GM12874 (cell line): ENCODE data around the gene CAPN9.

Experiments
- TF ChIP-seq, protein P1 (sequence below): IDR thresholded peaks from 2 replicates; pipeline ENCODE4 v1.5.1; 2011; ENCODE audit warnings: low read depth, mild to moderate bottlenecking, control low read depth, low read length, moderate library complexity; ENCODE audit not compliant: insufficient read depth

Gene CAPN9

DNA sequence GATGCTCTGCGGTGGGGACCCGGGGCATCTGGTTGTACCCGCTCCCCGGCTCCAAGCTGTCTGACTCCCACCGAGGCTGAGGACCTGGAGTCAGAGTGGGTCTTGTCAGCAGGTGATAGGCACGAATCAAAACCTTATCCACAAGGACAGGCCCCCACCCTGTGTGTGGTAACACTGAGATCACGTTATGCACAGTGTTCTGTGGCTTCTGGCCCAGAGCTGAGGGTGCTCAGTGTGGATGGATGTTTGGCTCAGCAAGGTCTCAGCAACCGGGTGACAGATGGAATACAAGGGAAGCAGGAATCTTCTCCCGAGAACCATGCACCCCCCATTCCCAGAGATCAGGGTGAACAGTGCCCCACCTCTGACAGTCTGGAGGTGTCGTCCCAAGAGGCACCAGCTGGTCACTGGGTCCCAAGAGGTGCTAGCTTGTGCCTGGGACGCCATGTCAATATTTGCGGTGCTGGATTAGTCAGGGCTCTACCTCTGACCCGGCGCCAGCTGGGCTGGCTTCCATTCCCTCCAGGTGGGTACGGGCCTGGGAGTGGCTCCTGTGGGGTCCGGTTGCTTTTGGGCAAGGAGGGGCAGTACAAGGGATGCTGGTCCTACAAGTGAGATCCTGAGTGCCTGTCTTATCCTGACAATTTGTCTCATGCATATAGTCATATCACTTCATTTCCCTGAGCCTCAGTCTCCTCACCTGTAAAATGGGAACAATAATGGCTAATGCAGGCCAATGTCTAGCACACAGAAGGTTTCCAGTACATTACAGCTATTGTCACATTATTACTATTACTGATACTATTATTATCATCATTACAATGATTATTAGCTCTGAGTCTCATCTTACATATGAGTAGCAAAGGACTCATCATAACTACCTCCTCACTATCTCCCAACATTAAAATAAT lies 957 bp downstream of the CAPN9 start:
- TF ChIP-seq, protein P1, sequence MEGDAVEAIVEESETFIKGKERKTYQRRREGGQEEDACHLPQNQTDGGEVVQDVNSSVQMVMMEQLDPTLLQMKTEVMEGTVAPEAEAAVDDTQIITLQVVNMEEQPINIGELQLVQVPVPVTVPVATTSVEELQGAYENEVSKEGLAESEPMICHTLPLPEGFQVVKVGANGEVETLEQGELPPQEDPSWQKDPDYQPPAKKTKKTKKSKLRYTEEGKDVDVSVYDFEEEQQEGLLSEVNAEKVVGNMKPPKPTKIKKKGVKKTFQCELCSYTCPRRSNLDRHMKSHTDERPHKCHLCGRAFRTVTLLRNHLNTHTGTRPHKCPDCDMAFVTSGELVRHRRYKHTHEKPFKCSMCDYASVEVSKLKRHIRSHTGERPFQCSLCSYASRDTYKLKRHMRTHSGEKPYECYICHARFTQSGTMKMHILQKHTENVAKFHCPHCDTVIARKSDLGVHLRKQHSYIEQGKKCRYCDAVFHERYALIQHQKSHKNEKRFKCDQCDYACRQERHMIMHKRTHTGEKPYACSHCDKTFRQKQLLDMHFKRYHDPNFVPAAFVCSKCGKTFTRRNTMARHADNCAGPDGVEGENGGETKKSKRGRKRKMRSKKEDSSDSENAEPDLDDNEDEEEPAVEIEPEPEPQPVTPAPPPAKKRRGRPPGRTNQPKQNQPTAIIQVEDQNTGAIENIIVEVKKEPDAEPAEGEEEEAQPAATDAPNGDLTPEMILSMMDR, result no peak

DNA sequence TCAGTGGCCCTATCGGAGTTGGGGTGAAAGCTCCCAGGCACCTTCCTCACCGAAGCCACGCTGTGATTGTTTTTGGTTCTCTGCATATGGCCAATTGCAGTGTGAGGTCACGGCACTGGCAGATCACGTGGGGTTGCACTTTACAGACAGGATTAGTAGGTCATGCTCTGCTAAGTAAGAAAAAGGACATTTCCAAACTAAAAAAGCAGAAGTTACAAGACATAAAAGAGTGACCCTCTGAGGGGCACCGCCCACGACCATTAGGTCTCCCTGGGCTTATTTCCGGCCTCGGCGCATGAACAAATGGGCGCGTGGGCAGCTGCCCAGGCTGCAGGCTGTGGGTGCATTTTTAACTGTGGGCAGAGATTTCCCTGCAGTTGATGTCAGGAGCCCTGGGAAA lies 2.0 kb downstream of the CAPN9 start:
- TF ChIP-seq, protein P1, result no peak

DNA sequence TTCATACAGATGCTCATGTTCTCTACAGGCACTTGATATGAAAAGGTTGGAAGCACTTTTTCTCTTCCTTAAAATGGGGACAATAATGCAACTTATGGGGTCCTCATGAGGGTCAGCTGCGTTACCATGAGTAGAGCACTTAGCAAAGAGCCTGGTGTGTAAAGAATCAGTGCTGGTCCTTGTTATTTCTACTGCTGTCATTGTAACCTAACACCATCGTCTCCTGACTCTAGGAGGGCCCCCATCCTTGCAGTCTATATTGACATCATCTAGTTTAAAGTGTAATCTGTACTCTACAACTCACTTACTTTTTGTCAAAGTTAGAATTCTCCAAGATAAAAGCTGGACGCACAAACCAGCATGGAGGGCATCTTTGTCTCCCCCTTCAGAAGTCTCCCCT lies 2.4 kb downstream of the CAPN9 start:
- TF ChIP-seq, protein P1, result no peak

DNA sequence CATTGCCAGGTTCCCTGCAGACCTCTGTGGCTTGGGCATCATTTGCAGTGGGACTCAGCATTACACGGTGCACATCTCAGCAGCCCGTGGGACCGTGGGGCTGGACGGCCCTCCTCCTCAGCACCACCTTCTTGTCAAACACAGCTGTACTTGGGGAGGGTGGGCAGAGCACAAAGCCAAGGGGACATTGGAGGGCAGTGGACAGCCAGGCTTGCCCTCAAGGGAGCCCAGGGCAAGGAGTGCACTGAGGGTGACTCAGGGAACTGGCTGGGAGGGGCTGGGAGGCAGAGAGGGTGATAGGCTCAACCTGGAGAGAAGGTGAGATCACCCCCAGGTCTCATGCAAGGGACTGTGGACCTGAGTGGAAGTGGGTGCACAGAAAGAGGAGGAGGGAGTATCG lies 3.4 kb downstream of the CAPN9 start:
- TF ChIP-seq, protein P1, result no peak

DNA sequence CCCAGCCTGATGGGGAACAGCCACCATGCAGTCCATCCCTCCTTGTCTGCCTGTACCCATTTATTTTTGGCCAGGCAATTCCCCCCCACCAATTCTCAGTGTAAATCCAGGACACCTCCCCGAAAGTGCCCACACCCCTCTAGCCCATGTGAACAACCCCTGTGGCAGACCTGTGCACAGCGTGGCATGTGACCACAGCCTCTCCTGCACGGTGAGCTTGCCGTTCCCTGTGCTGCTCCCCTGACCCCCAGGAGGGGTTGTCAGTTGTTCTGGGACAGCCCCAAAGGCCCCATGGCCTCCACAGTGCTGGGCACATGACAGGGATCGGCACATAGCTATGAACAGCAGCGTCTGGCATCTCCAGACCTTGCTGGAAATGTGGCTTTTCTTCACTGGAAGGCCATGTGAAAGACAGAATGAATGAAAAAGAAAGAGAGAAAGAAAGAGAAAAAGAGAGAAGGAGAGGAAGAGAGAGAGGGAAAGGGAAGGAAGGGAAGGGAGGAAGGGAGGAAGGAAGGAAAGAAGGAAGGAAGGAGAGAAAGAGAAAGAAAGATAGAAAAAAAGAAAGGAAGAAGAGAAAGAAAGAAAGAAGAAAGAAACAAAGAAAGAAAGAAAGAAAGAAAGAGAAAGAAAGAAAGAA lies 3.9 kb downstream of the CAPN9 start:
- TF ChIP-seq, protein P1, result no peak

DNA sequence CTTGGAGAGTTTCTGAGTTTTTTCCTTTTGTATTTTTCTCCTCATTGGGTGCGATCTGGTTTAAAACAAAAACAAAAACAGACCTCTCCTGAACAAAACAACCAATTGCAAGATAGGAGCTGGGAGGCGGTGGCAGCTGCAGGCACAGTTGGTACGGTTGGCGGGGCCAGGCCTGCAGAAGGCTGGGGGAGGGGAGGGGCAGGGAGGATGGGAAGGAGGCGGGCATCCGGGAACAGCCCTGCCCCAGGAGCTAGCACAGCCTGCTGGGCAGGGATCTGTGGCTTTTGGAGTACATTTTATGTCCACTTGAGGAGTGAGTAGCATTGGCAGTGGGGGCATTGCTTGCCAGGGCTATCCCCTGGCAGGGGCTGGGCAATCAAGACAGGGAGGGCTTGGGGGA lies 5.2 kb downstream of the CAPN9 start:
- TF ChIP-seq, protein P1, result no peak

DNA sequence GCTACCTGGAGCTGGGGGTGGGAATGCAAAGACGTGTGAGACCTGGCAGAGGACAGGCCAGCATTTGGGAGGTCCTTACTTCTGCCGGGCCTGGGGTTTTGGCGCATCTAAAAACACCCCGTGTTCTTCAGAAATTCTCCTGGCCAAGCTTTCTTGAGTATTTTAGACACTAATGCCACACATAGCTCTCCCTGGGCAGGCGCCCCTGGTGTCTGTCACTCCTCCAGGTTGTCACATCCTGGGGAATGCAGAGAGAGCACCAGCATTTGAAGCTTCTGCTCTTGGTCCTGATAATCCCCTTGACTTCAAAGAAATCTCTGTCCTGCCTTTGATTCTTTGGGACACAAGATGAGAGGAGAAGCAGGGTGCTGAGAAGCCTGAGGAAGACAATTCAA lies 6.0 kb downstream of the CAPN9 start:
- TF ChIP-seq, protein P1, result no peak
